Activated naive CD4-positive, alpha-beta T cell (primary cell): ENCODE results near the gene LAPTM4A.
"Not testable (repeated sequence)": the region's sequence is repeated elsewhere in the genome, so short reads cannot be mapped to it uniquely, and the experiment has no call there.

Source experiments
- DNase-seq, 4 experiments: peaks; one replicate each; lab custom pipeline; 2025; lab: John Stamatoyannopoulos, UW

Gene LAPTM4A

DNA sequence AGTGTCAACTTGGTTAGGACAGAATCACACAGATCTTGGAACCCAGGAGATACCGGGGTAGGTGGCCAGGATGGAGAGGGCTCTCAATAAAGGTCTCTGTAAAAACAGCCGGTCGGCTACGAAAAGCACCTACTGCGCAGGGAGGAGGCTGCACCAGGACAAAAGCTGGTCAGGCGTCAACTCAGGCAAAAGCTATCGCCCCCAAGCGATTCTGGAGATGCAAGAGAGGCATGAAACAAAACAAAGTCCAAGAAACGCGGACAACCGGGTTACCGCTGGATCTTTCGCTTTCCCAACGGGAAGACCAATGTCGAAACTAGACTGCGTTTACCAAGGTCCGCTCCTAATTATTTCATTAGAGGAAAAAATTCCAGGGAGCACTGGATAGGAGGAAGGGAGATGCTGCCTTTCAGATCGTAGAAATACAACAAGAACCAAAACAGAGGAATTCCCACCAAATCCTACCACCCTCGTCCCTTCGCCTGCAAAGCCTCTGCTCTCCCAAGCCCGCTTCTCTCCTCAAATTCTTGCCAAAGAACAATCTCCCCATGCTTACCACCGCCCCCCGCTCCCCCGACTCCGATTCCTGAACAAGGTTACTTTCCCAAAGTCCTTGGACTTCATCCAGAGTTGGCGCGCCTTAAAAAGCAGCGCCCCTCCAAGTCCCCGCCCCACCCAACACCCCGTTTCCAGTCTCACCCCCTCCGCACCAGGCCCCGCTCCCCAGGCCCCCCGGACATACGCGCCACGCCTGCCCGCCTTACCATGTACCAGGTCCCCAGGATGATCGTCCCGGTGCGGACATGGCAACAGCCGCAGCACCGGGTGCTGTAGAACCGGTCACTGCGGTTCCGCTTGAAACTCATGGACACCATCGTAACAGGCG lies 539 bp downstream of the LAPTM4A start:
- no peak for DNase-seq

DNA sequence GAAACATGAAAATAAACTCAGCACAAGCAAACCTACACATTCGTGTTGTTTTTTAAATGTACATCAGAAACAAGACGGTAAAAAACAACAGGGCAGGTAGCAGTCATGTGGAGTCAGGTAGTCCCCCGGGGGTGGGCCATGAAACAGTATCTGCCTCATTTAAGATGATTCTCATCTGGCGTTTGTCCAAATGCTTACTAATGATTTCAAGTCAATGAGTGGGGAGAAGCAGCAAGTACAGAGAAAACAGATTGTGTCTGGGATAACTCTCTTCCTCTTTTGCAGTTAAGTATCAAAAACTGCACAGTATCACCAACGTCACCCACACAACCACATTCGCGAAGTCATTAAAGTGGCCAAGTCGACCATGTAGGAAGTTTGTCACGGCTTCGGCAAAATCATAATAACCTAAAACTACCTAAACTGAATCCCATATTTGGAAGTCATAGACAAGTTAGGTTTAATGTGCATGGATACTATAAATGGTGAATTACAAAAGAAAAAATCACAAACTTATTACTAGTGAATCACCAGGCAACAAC lies 1.3 kb downstream of the LAPTM4A start:
- no peak for DNase-seq

DNA sequence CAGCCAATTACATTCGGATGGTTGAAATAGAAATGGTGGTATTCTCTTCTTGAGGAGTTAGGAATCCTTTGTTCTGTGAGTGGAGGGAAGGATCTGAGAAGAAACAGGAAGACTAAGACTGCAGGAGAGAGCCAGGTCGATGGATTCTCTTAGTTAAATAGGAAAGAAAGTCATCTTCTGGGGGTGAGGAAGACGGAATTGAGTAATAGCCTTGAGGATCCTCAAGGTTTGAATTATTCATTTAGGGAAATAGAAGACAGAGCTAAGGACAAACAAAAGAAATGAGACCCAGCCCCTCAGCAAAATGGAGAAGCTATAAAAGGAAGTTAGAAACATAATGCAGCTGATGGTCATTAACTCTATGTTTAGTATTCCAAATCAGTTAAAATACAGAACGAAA lies 1.8 kb downstream of the LAPTM4A start:
- no peak for DNase-seq

DNA sequence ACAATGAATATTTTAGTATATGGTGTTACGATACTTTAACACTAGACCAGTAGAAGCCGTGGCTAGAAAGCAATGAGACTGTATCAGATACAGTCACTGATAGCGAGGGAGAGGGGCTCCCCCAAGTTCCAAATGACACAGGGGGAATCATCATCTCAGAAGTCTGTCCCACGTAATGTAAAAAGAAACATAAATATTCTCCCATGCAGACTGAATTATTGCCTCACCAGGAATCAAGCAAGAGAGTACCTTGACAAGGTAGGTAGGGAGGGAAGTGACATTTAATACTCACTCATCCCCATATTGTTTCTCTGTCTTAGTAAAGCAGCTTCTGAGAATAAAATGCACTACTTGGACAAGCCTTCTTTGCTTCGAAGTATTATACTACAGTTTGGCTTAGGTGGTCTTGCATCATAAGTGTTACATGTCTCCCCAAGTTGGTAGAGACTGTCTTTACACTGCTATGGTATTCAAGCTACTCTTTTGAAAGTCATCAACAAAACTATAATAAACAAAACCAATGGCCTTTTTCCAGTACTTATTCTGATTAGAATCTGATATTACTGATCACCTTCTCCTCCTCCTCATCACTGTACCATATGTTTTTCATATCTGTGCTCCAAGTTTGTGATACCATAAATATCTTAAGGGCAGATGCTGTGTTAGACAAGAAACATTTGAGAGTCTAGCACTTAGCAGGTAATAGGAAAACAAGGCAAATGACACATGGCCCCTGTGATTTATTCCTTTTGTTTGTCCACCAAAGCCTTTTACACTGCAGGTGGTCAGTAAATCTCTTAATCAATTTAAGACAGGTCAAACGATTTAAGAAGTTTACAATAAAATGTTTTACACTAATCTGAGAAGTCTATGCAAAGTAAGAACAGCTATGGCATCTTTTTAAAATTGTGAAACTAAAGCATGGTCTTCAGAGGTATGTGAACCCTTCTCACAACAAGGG lies 2.7 kb downstream of the LAPTM4A start:
- DNase-seq, result no peak

DNA sequence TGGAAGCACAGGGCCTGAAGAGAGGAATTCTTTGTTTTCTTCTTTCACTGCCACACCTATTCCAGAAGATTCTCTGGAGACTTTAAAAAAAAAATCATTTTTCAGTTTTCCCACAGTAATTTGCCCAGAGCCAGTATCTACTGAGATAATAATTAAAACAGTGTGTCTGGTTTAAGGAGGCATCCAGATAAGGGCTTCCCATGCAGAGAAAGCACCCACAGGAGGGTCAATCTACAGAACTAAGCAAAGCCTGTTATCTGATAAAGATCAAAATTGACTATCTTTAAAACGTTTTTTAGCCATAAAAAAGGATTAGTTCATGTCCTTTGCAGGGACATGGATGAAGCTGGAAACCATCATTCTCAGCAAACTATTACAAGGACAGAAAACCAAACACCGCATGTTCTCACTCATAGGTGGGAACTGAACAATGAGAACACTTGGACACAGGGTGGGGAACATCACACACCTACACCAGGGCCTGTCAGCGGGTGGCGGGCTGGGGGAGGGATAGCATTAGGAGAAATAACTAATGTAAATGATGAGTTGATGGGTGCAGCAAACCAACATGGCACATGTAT lies 5.6 kb downstream of the LAPTM4A start:
- not testable (repeated sequence) for DNase-seq

DNA sequence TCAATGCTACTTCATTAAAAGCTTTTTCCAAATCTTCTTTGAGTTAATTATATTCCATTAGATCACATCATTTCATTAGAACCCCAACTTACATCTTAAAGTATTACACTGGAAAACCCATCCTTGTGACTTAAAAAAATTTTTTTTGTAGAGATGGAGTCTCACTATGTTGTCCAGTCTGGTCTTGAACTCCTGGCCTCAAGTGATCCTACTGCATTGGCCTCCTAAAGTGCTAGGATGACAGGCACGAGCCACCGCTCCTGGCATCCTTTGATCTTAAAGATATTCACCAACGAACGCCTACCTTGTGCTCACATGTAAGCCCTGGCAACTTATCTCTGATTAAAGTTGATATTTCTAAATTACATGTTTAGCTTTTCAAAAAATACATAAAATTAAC lies 6.7 kb downstream of the LAPTM4A start:
- DNase-seq, result no peak

DNA sequence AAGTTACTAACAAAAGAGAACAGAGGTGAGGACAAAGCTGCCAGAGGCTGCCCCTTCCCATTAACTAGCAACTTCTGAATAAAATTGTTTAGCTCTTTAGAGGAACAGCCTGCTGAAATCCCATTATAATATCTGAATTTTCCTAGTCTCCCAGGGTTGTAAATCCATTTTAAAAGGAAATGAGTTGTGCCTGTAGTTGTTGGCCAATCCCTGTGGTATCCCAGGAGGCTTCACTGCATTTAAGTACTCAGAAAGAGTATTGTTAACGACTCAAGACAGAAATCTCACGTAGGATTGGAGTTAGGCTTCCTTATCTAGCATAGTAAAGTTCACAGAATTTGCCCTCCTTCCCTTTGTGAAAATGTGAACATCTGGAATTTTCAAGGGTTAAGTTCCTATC lies 8.9 kb downstream of the LAPTM4A start:
- no peak for DNase-seq

DNA sequence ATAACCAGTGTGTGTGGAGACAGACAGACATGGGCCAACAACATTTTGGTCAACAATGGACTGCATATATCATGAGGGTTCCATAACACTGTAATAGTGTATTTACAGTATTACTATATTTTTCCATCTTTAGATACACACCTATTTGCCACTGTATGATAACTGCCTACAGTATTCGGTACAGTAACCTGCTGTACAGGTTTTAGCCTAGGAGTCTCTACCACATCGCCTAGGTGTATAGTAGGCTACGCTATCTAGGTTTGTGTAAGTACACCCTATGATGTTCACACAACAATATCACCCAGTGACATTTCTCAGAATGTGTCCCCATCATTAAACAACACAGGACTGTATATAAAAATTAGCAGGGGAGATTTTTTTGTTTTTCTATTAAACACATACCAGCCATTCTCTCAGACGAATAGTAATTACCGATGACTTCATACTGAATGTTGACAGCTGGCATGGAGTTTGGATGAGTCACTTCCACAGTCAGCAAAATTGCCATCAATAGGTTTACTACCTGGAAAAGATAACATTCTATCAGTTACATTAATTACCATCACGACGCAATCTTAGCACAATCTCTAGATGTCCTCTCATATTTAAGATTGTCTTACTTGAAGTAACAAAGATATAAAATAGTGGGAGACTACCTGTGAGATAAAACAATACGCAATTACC lies 10.8 kb downstream of the LAPTM4A start:
- DNase-seq, result no peak

DNA sequence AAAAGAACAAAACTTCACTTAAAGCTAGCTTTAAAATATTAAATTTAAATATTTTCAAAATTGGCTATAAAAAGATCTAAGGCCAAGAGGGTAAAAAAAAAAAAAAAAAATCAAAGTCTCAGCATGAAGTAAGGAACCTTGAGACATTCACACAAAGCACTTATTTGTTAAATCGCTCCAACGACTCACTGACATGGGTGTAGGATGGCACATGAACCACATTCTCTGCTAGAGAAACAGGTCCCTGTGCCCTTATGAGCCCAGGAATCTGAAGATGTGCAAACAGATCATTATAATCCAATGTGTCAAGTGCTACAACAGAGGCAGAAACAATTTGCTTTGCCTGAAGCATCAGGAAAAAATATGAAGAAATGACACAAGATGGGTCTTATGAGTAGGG lies 13.8 kb downstream of the LAPTM4A start:
- DNase-seq, result no peak

DNA sequence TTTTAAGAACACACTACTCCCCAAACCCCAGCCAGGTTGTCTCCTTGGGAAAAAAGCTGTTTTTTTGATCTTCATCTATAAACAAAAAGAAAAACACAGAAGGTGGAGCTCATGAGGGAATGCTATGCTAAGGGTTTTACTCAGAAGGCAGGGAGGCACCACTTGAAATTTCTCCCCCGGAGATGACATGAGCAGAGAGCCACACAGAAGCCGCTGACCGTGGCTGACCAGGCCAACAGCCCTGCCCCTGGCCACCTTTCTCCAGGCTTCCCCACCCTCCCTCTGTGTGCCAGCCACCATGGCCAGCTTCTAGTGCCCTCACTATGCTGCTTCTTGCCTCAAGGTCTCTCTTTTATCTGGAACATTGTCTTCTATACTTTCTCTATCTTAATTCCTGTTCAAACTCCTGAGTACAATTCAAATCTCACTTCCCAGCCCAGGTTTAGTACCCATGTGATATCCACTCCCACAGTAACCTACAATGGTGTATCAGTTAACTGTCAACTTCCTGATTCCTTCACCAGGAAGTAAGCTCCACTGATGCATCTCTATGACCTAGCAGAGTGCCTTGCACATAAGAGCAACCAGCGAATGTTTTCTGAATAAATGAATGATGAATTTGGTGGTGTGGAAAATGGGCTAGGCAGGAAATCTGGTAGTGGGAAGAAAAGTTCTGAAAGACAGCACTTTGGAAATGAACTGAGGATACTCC lies 15.3 kb downstream of the LAPTM4A start:
- no peak for DNase-seq

DNA sequence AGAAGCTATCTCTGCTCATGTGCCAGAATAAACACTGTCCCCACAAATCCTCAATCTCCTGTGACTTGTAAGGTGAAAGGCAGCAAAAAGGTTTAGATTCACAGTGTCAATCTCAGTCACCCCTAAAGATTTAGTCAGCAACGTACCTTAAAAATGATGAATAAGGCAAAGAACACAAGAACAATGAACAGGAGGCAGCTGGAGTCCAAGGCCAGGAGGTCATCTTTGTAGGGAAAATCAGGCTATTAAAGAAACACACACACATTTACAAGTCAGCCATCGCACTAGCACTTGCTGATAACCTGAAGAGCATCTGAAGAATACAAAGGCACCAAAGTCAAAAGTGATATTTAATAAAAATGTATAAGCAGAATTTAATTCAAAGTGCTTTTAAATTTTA lies 16.6 kb downstream of the LAPTM4A start:
- DNase-seq, result no peak

DNA sequence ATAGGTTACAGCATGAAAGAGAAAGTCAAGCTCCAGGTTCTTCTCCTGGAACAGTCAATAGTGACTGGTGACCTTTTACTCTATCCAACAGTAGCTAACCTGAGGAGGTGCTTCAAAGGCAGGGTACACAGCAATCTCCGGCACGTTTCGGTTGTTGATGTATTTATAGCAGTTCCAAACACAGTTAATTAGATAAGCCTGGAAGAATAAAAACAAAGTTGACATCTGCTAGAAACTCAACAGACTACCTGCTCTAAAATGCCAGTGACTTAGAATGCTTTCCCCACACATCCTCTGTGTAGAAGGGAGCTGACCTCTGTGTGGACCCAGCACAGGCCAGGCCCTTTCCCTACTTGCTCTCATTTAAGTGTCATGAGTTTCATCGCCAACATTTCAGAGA lies 17.2 kb downstream of the LAPTM4A start:
- no peak for DNase-seq

DNA sequence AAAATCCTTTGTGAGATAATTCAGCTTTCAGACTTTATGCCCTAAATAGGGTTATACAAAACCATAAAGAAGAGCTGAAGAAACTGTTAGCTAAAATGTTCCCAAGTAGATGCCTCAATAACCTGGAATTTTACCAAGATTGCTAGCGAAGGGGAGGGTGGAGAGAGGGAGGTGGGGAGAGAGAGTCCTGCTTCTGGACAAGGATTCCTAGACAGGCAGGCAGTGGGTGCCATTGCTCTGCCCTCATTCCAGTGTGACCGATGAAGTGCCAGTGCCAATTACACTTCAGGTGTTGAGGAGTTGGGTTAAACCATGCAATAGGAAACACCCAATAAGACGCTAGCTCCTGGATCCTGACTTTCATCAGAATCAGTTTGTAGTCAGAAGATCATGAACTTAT lies 18.1 kb downstream of the LAPTM4A start:
- no peak for DNase-seq

DNA sequence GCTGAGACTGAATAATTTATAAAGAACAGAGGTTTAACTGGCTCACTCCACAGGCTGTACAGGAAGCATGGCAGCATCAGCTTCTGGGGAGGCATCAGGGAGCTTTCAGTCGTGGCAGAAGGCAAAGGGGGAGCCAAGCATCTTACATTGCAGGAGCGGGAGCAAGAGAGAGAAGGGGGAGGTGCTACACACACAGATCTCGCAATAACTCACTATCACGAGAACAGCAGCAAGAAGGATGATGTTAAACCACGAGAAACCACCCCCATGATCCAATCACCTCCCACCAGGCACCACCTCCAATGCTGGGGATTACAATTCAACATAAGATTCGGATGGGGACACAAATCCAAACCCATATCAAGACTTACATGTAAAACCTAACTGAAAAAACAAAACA lies 21.2 kb downstream of the LAPTM4A start:
- no peak for DNase-seq

DNA sequence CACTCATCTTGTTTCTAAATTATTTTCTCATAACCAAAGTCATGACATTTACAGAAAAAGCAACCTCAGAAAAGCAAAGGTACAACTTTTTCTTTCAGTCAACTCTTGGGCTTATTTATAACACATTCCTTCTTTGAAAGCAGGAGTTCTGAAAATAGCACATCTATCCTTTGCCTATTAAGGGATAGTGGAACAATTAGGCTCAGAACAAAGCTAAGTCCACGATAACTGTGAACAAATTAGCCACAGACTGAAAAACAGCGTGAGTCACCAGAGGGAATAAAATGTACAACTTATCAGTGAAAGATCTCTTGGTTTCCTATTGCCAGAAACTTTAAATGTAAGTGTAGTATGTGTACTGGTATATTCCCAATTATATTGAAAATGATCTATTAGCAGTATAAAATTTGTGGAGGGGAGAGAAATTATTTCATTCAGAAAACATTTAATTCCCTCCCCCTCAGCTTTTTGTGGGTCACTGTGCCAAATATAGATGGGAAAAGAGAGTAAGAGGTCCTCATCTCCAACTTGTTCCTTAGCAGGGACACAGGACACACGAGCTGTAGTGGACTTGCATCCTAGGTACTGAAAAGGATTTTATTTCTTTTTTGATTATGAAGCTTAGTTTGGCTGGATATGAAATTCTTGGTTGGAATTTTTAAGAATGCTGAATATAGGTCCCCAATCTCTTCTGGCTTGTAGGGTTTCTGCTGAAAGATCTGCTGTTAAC lies 23.6 kb downstream of the LAPTM4A start:
- no peak for DNase-seq

DNA sequence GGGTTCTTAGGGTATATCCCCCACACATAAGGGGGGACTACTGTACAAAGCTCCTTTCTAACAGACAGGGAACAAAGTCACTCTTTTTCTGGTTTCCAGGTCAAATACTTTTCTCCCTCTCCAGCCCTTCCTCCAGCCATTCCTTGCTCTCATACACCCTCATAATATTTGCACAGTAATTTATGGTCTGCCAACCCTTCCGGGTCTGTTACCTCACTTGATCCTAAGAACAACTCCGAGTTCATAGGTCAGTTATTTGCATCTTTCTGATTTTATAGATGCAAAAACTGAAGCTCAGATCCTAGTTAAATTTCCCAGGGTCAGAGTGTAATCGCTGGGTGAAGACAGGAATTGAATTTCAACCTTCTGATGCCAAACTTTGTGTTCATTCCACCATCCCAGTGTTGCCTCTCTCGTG lies 24.2 kb downstream of the LAPTM4A start:
- no peak for DNase-seq

DNA sequence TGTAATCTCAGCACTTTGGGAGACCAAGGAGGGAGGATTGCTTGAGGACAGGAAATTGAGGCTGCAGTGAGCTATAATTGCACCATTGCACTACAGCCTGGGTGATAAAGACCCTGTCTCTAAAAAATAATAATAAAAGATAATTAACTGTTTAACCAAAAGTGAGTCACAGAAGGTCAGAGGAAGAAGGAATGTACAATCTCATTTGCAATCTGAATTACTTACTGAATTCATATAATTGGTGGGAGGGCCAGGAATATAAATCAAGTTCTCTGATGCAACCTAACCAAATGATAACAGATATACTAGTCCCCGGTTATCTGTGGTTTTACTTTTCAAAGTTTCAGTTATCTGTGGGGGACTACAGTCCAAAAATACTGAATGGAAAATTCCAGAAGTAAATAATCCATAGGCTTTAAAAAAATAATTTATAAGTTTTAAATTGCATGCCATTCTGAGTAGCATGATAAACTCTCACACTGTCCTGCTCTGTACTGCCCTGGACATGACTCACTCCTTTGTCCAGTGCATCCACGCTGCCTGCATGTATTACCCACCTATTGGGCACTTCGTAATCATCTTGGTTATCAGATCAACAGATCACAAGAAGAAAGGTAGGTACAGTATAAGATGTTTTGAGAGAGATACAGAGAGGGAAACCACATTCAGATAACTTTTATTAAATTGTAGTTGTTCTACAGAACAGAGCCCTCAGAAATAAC lies 26.2 kb downstream of the LAPTM4A start:
- DNase-seq, result no peak

DNA sequence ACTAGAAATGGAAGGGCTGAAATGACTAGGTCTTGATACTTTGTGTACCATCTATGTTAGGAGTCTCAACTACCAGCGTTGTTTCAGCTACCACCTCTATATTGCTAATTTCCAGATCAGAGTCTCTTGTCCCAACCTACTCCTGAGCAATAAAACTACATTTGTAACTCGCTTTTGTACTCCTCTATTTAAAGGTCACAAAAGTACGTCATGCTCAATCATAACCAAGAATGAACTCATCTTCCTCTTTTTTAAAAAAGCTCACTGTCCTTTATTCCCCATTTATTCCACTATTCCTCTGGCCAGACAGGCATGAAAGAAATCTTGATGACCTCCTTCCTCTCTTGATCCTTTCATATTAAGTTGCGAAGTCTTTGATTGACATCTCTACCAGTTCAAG lies 27.7 kb downstream of the LAPTM4A start:
- no peak for DNase-seq

DNA sequence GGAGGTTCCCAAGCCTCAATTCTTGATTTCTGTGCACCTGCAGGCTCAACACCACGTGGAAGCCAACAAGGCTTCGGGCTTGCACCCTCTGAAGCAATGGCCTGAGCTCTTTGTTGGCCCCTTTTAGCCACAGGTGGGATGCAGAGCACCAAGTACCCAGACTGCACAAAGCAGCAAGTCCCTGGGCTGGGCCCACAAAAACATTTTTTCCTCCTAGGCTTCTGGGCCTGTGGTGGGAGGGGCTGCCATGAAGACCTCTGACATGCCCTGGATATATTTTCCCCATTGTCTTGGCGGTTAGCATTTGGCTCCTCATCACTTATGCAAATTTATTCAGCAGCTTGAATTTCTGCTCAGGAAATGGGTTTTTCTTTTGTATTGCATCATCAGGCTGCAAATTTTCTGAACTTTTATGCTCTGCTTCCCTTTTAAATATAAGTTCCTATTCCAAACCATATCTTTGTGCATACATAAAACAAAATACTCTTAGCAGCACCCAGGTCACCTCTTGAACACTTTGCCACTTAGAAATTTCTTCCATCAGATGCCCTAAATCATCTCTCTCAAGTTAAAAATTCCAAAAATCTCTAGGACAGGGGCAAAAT lies 29.9 kb downstream of the LAPTM4A start:
- DNase-seq, result no peak
